ENCODE results near the gene DAGLB. TPM values are rescaled to one million over a fixed set of nuclear protein-coding genes. Genes with fewer than 3 reads are reported as not detected.
A peak's percentile ranks its signal among the peaks of the same experiment; 100 is the strongest.

Gene DAGLB
- polyA plus RNA-seq, 1 donor from 2014 or later, result 15.5 TPM

GRCh38 chr7:6430271-6430940 lies 17.3 kb downstream of the DAGLB start:
- Mint-ChIP-seq H3K4me1 (peaks cover 0 to 9% (median under 1%) of the 10 kb centered on the region in 3 donors), H3K27me3 (no peaks in the 10 kb centered on the region), H3K9me3 (no peaks in the 10 kb centered on the region), H3K36me3 (peaks cover 5% of the 10 kb centered on the region), H3K4me3 (no peak overlapping the region), H3K27ac (no peak overlapping the region)

GRCh38 chr7:6425948-6426347 lies 21.8 kb downstream of the DAGLB start:
- Mint-ChIP-seq H3K27ac (peak overlapping the region in 1 of 3 donors; percentile 92), H3K4me1 (peaks cover 0 to 7% (median 2%) of the 10 kb centered on the region in 3 donors), H3K27me3 (no peaks in the 10 kb centered on the region), H3K36me3 (peaks cover 12% of the 10 kb centered on the region), H3K4me3 (no peak overlapping the region), H3K9me3 (no peaks in the 10 kb centered on the region)

GRCh38 chr7:6423942-6424701 lies 23.6 kb downstream of the DAGLB start:
- Mint-ChIP-seq H3K27ac (peak overlapping the region in 1 of 3 donors; percentile 47), H3K4me1 (peaks cover 0 to 2% (median 1%) of the 10 kb centered on the region in 3 donors), H3K36me3 (peaks cover 12% of the 10 kb centered on the region), H3K4me3 (no peak overlapping the region), H3K27me3 (no peaks in the 10 kb centered on the region), H3K9me3 (no peaks in the 10 kb centered on the region)

GRCh38 chr7:6422926-6423632 lies 24.7 kb downstream of the DAGLB start:
- no peaks in the 10 kb centered on the region for H3K27me3 Mint-ChIP-seq
- H3K27ac Mint-ChIP-seq, result no peak overlapping the region
- H3K9me3 Mint-ChIP-seq, result no peaks in the 10 kb centered on the region
- peaks cover 0 to 2% (median 0%) of the 10 kb centered on the region in 3 donors for H3K4me1 Mint-ChIP-seq
- H3K36me3 Mint-ChIP-seq, result peaks cover 12% of the 10 kb centered on the region
- H3K4me3 Mint-ChIP-seq, result no peak overlapping the region

- Mint-ChIP-seq H3K4me1 (peaks cover 0 to 2% (median 0%) of the 10 kb centered on the region in 3 donors), H3K9me3 (no peaks in the 10 kb centered on the region), H3K27me3 (no peaks in the 10 kb centered on the region), H3K36me3 (peaks cover 12% of the 10 kb centered on the region), H3K4me3 (no peak overlapping the region), H3K27ac (peak overlapping the region in 1 of 3 donors; percentile 7)
Observed at GRCh38 chr7:6422095-6422494, 25.7 kb downstream of the DAGLB start.

- Mint-ChIP-seq H3K36me3 (peaks cover 12% of the 10 kb centered on the region), H3K9me3 (no peaks in the 10 kb centered on the region)
Observed at GRCh38 chr7:6420680-6421079, 27.1 kb downstream of the DAGLB start.

GRCh38 chr7:6419310-6419773 lies 28.4 kb downstream of the DAGLB start:
- Mint-ChIP-seq H3K36me3 (peaks cover 6% of the 10 kb centered on the region), H3K9me3 (no peaks in the 10 kb centered on the region), H3K4me1 (peaks cover 0 to 2% (median 0%) of the 10 kb centered on the region in 3 donors), H3K27ac (no peak overlapping the region), H3K4me3 (no peak overlapping the region), H3K27me3 (no peaks in the 10 kb centered on the region)

More at GRCh38 chr7:6420680-6421079, 27.1 kb downstream of the DAGLB start:
- Mint-ChIP-seq H3K4me1 (peaks cover 0 to 2% (median 0%) of the 10 kb centered on the region in 3 donors), H3K27ac (peak overlapping the region in 1 of 3 donors; percentile 89), H3K4me3 (no peak overlapping the region), H3K27me3 (no peaks in the 10 kb centered on the region)

- Mint-ChIP-seq H3K9me3 (no peaks in the 10 kb centered on the region), H3K36me3 (no peaks in the 10 kb centered on the region), H3K4me1 (no peaks in the 10 kb centered on the region), H3K4me3 (no peak overlapping the region), H3K27me3 (no peaks in the 10 kb centered on the region), H3K27ac (peak overlapping the region in 1 of 3 donors; percentile 86)
Observed at GRCh38 chr7:6417408-6417807, 30.3 kb downstream of the DAGLB start.

GRCh38 chr7:6416516-6417145 lies 31.1 kb downstream of the DAGLB start:
- Mint-ChIP-seq H3K4me3 (no peak overlapping the region), H3K4me1 (no peaks in the 10 kb centered on the region), H3K9me3 (no peaks in the 10 kb centered on the region), H3K27ac (peak overlapping the region in 1 of 3 donors; percentile 86), H3K27me3 (no peaks in the 10 kb centered on the region), H3K36me3 (no peaks in the 10 kb centered on the region)

GRCh38 chr7:6413637-6414036 lies 34.1 kb downstream of the DAGLB start:
- Mint-ChIP-seq H3K27ac (no peak overlapping the region), H3K36me3 (peaks cover 3% of the 10 kb centered on the region), H3K4me1 (no peaks in the 10 kb centered on the region), H3K27me3 (no peaks in the 10 kb centered on the region), H3K9me3 (no peaks in the 10 kb centered on the region), H3K4me3 (no peak overlapping the region)

GRCh38 chr7:6409944-6410693 lies 37.6 kb downstream of the DAGLB start:
- peaks cover 7% of the 10 kb centered on the region for H3K36me3 Mint-ChIP-seq
- no peaks in the 10 kb centered on the region for H3K9me3 Mint-ChIP-seq

GRCh38 chr7:6409091-6409490 lies 38.7 kb downstream of the DAGLB start:
- Mint-ChIP-seq H3K36me3 (peaks cover 7% of the 10 kb centered on the region), H3K4me1 (peaks cover 0 to 2% (median 0%) of the 10 kb centered on the region in 3 donors), H3K27me3 (no peaks in the 10 kb centered on the region), H3K4me3 (no peak overlapping the region), H3K9me3 (no peaks in the 10 kb centered on the region), H3K27ac (no peak overlapping the region)

More at GRCh38 chr7:6409944-6410693, 37.6 kb downstream of the DAGLB start:
- peaks cover 0 to 2% (median 0%) of the 10 kb centered on the region in 3 donors for H3K4me1 Mint-ChIP-seq
- no peak overlapping the region for H3K27ac Mint-ChIP-seq
- H3K27me3 Mint-ChIP-seq, result no peaks in the 10 kb centered on the region
- no peak overlapping the region for H3K4me3 Mint-ChIP-seq

GRCh38 chr7:6407434-6407833 lies 40.3 kb downstream of the DAGLB start:
- Mint-ChIP-seq H3K9me3 (no peaks in the 10 kb centered on the region), H3K4me1 (peaks cover 0 to 2% (median 0%) of the 10 kb centered on the region in 3 donors), H3K27me3 (no peaks in the 10 kb centered on the region), H3K4me3 (no peak overlapping the region), H3K27ac (peak overlapping the region in 1 of 3 donors; percentile 68), H3K36me3 (peaks cover 7% of the 10 kb centered on the region)

GRCh38 chr7:6406121-6406520 lies 41.6 kb downstream of the DAGLB start:
- H3K27me3 Mint-ChIP-seq, result no peaks in the 10 kb centered on the region
- peak overlapping the region in 1 of 3 donors; percentile 78 for H3K27ac Mint-ChIP-seq
- no peak overlapping the region for H3K4me3 Mint-ChIP-seq
- H3K4me1 Mint-ChIP-seq, result peaks cover 0 to 2% (median 0%) of the 10 kb centered on the region in 3 donors
- no peaks in the 10 kb centered on the region for H3K9me3 Mint-ChIP-seq
- H3K36me3 Mint-ChIP-seq, result peaks cover 7% of the 10 kb centered on the region
